PC-9 (cell line): ENCODE results near the gene PFKFB3. TPM values are rescaled to one million over a fixed set of nuclear protein-coding genes. Genes with fewer than 3 reads are reported as not detected.
"Not testable (repeated sequence)": the region's sequence is repeated elsewhere in the genome, so short reads cannot be mapped to it uniquely, and the experiment has no call there.

Source experiments
- BruUV-seq: library from RNA; stranded (reverse); fragments of 400-500 nt; replicated peaks from 2 replicates; lab custom pipeline; 2021; lab: Mats Ljungman, UMichigan
- CTCF ChIA-PET: fragments of 300-600 bp; sonication (Branson Sonifier 250); formaldehyde crosslinking; loops from one replicate; lab custom pipeline; 2022; ENCODE audit warnings: antibody characterized with exemption; lab: Charles Lee
- POLR2A ChIA-PET: fragments of 300-600 bp; sonication (Branson Sonifier 250); formaldehyde crosslinking; loops from one replicate; lab custom pipeline; 2022; ENCODE audit warnings: antibody characterized with exemption; ENCODE audit not compliant: unreplicated experiment; lab: Charles Lee
- DNase-seq, 2 experiments: peaks; one replicate each; pipeline versions ENCODE4 v3.0.0 to v3.0.0-alpha.2; 2015 to 2022; ENCODE audit warnings: mixed read lengths in 1 of 2
- H2AFZ ChIP-seq: fragments of 200-600 bp; sonication (generic); 2 replicates; pipeline ENCODE4 v1.8.1; 2017; ENCODE audit warnings: antibody characterized with exemption
- H3F3A ChIP-seq: fragments of 200-600 bp; sonication (generic); 2 replicates; pipeline ENCODE4 v1.8.1; 2017; ENCODE audit warnings: antibody characterized with exemption, mild to moderate bottlenecking, low read depth; ENCODE audit not compliant: insufficient read depth
- H3K27ac ChIP-seq: fragments of 200-600 bp; sonication (generic); 2 replicates; pipeline ENCODE4 v1.6.1; 2016; ENCODE audit warnings: mixed run types
- H3K27me3 ChIP-seq: fragments of 200-600 bp; sonication (generic); 2 replicates; pipeline ENCODE4 v1.6.1; 2016; ENCODE audit warnings: low read depth, mixed run types; ENCODE audit not compliant: insufficient read depth
- H3K36me3 ChIP-seq: fragments of 200-600 bp; sonication (generic); 2 replicates; pipeline ENCODE4 v1.6.1; 2016; ENCODE audit warnings: low read depth, mixed run types
- H3K4me1 ChIP-seq: fragments of 200-600 bp; sonication (generic); replicated peaks from 2 replicates; pipeline ENCODE4 v1.6.1; 2016; ENCODE audit warnings: mixed run types; ENCODE audit not compliant: insufficient read depth
- H3K4me2 ChIP-seq: fragments of 200-600 bp; sonication (generic); 2 replicates; pipeline ENCODE4 v1.6.1; 2017; ENCODE audit warnings: mixed run types
- H3K4me3 ChIP-seq: fragments of 200-600 bp; sonication (generic); 2 replicates; pipeline ENCODE4 v1.6.1; 2016; ENCODE audit warnings: mixed run types
- H3K79me2 ChIP-seq: fragments of 200-600 bp; sonication (generic); 2 replicates; pipeline ENCODE4 v1.6.1; 2017; ENCODE audit warnings: low read depth, mixed run types
- H3K9me2 ChIP-seq: fragments of 200-600 bp; sonication (generic); 2 replicates; pipeline ENCODE4 v1.8.1; 2017; ENCODE audit warnings: mild to moderate bottlenecking; ENCODE audit not compliant: insufficient read depth
- H3K9me3 ChIP-seq: fragments of 200-600 bp; sonication (generic); 2 replicates; pipeline ENCODE4 v1.8.1; 2016; ENCODE audit warnings: low read depth; ENCODE audit not compliant: insufficient read depth
- H4K20me1 ChIP-seq: fragments of 200-600 bp; sonication (generic); 2 replicates; pipeline ENCODE4 v1.8.1; 2017; ENCODE audit not compliant: insufficient read depth
- EZH2 ChIP-seq: fragments of 200-600 bp; sonication (generic); IDR thresholded peaks from 2 replicates; pipeline ENCODE4 v1.8.0; 2017; ENCODE audit warnings: antibody characterized with exemption, low read depth
- intact Hi-C: fragments of 100-400 bp; cut with micrococcal nuclease; formaldehyde crosslinking; loops from one replicate; pipeline ENCODE4 v1.10.0; 2022; ENCODE audit not compliant: unreplicated experiment
- total RNA-seq: library from RNA; stranded (reverse); gene quantifications from 2 replicates; pipeline ENCODE4 v1.2.3, GENCODE V29; 2021
- TF ChIP-seq, protein P1 (sequence below): fragments of 200-600 bp; sonication (generic); conservative IDR thresholded peaks from 2 replicates; pipeline ENCODE4 v1.6.1; 2017; ENCODE audit warnings: mixed run types, antibody characterized with exemption, mild to moderate bottlenecking, moderate library complexity

PFKFB3 gene
- total RNA-seq, 1 experiment from 2014 or later: 37.8 TPM

GRCh38 chr10:6194311-6194710 lies 8.4 kb upstream of the PFKFB3 start:
- Histone ChIP-seq H3K4me3 (no peak overlapping the region), H3K27ac (no peak overlapping the region), H3K9me3 (no peaks in the 10 kb centered on the region), H4K20me1 (no peaks in the 10 kb centered on the region), H3K79me2 (no peaks in the 10 kb centered on the region), H3K4me2 (no peak overlapping the region), H3F3A (no peaks in the 10 kb centered on the region), H3K4me1 (no peaks in the 10 kb centered on the region), H3K27me3 (no peaks in the 10 kb centered on the region), H3K9me2 (no peaks in the 10 kb centered on the region), H3K36me3 (no peaks in the 10 kb centered on the region), H2AFZ (no peak overlapping the region)
- intact Hi-C loops: no loop called here
- POLR2A ChIA-PET: interaction anchor here (0.6 kb wide), 2 partner anchors 58 to 208 kb away, joined by 3 to 4 read pairs; no protein-coding TSS in a partner anchor
- DNase-seq: no peak
- CTCF ChIA-PET: no interaction called here
- no peak for TF ChIP-seq EZH2
- TF ChIP-seq, protein P1, sequence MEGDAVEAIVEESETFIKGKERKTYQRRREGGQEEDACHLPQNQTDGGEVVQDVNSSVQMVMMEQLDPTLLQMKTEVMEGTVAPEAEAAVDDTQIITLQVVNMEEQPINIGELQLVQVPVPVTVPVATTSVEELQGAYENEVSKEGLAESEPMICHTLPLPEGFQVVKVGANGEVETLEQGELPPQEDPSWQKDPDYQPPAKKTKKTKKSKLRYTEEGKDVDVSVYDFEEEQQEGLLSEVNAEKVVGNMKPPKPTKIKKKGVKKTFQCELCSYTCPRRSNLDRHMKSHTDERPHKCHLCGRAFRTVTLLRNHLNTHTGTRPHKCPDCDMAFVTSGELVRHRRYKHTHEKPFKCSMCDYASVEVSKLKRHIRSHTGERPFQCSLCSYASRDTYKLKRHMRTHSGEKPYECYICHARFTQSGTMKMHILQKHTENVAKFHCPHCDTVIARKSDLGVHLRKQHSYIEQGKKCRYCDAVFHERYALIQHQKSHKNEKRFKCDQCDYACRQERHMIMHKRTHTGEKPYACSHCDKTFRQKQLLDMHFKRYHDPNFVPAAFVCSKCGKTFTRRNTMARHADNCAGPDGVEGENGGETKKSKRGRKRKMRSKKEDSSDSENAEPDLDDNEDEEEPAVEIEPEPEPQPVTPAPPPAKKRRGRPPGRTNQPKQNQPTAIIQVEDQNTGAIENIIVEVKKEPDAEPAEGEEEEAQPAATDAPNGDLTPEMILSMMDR: no peak
- BruUV-seq: no TSS peak

GRCh38 chr10:6195376-6195775 lies 7.4 kb upstream of the PFKFB3 start:
- POLR2A ChIA-PET: no interaction called here
- DNase-seq: no peak
- no peaks in the 10 kb centered on the region for H3K9me2 ChIP-seq
- H3K4me3 ChIP-seq: no peak overlapping the region
- no TSS peak for BruUV-seq
- CTCF ChIA-PET: no interaction called here
- no peaks in the 10 kb centered on the region for H3K36me3 ChIP-seq
- H3K79me2 ChIP-seq: no peaks in the 10 kb centered on the region
- no peak overlapping the region for H3K27ac ChIP-seq
- H3F3A ChIP-seq: no peaks in the 10 kb centered on the region
- TF ChIP-seq, protein P1: no peak
- no peak for TF ChIP-seq EZH2
- intact Hi-C loops: no loop called here
- H3K9me3 ChIP-seq: no peaks in the 10 kb centered on the region
- H3K4me1 ChIP-seq: no peaks in the 10 kb centered on the region
- no peaks in the 10 kb centered on the region for H3K27me3 ChIP-seq
- H4K20me1 ChIP-seq: no peaks in the 10 kb centered on the region
- no peak overlapping the region for H2AFZ ChIP-seq
- no peak overlapping the region for H3K4me2 ChIP-seq

- Histone ChIP-seq H3F3A (no peaks in the 10 kb centered on the region), H3K27me3 (no peaks in the 10 kb centered on the region), H3K4me1 (no peaks in the 10 kb centered on the region), H3K27ac (no peak overlapping the region), H3K4me2 (no peak overlapping the region), H3K9me2 (no peaks in the 10 kb centered on the region), H3K9me3 (no peaks in the 10 kb centered on the region), H2AFZ (no peak overlapping the region), H3K4me3 (no peak overlapping the region), H3K79me2 (no peaks in the 10 kb centered on the region), H3K36me3 (no peaks in the 10 kb centered on the region), H4K20me1 (no peaks in the 10 kb centered on the region)
- ChIA-PET CTCF (no interaction called here), POLR2A (no interaction called here)
- TF ChIP-seq, protein P1: no peak
- no peak for TF ChIP-seq EZH2
- no TSS peak for BruUV-seq
- DNase-seq: no peak
- intact Hi-C loops: no loop called here
These were observed 6.9 kb upstream of the PFKFB3 start for GRCh38 chr10:6195846-6196245.

GRCh38 chr10:6196524-6196923 lies 6.2 kb upstream of the PFKFB3 start:
- H2AFZ ChIP-seq, H3K9me2 ChIP-seq, H3K79me2 ChIP-seq, intact Hi-C loops, H3K4me1 ChIP-seq, H3F3A ChIP-seq, BruUV-seq, H3K36me3 ChIP-seq, POLR2A ChIA-PET, H3K4me3 ChIP-seq, H3K27ac ChIP-seq, H3K4me2 ChIP-seq, H3K9me3 ChIP-seq, H3K27me3 ChIP-seq, DNase-seq, CTCF ChIA-PET, H4K20me1 ChIP-seq: not testable (repeated sequence)
